ENCODE measurements around the gene LRRC4B.
"Not testable (repeated sequence)": the region's sequence is repeated elsewhere in the genome, so short reads cannot be mapped to it uniquely, and the experiment has no call there.

- not testable (repeated sequence) for TF ChIP-seq CTCF, POLR2A (IDR thresholded peaks at IDR 0.05)
These were observed 40.2 kb downstream of the LRRC4B start for GRCh38 chr19:50528052-50528451.
